ENCODE measurements around the gene SAG.

Gene SAG

DNA sequence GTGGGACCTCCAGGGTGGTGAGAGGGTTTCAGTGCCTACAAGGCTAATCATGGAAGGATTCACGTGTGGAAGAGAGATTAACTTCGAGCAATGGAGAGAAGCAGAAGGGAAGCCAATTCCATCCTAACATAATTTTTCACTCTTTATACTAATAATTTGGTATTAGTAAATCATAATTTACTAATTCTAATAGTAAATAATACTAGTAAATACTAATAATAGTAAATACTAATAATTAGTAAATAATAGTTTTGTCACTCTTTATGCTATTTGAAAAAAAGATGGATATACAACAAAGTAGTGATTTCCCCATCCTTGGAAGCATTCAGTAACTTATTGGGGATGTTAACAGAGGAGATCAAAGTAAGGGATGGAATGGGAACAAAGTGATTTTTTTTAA, 6.4 kb upstream of the SAG start:
- TF ChIP-seq, protein P1, sequence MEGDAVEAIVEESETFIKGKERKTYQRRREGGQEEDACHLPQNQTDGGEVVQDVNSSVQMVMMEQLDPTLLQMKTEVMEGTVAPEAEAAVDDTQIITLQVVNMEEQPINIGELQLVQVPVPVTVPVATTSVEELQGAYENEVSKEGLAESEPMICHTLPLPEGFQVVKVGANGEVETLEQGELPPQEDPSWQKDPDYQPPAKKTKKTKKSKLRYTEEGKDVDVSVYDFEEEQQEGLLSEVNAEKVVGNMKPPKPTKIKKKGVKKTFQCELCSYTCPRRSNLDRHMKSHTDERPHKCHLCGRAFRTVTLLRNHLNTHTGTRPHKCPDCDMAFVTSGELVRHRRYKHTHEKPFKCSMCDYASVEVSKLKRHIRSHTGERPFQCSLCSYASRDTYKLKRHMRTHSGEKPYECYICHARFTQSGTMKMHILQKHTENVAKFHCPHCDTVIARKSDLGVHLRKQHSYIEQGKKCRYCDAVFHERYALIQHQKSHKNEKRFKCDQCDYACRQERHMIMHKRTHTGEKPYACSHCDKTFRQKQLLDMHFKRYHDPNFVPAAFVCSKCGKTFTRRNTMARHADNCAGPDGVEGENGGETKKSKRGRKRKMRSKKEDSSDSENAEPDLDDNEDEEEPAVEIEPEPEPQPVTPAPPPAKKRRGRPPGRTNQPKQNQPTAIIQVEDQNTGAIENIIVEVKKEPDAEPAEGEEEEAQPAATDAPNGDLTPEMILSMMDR (IDR thresholded peaks at IDR 0.05; ENCODE audit: borderline replicate concordance, insufficient read depth, low read depth, low read length), result no peak
- no peak overlapping the region for H3K4me3 ChIP-seq (ENCODE audit: low read depth, low read length)

DNA sequence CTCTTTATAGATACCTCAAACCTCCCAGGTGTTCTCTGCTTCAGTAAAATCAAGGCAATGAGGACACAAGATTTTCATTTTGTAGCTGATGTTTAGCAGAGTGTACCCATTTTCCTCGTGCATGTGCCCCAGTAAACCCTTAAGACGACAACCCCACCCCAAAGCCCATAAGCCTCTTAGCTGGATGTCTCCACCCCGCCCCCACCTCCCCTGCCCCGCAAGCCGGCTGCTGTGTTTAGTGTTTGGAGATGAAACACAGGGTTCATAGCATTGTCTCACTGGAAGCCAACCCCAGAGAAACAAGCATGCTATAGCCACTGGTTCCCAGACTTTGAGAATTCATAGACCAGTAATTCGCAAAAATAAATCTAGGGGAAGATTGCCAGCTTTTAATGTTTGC, 5.8 kb upstream of the SAG start:
- H3K4me3 ChIP-seq (ENCODE audit: low read depth, low read length), result no peak overlapping the region
- TF ChIP-seq, protein P1 (IDR thresholded peaks at IDR 0.05; ENCODE audit: borderline replicate concordance, insufficient read depth, low read depth, low read length), result no peak

DNA sequence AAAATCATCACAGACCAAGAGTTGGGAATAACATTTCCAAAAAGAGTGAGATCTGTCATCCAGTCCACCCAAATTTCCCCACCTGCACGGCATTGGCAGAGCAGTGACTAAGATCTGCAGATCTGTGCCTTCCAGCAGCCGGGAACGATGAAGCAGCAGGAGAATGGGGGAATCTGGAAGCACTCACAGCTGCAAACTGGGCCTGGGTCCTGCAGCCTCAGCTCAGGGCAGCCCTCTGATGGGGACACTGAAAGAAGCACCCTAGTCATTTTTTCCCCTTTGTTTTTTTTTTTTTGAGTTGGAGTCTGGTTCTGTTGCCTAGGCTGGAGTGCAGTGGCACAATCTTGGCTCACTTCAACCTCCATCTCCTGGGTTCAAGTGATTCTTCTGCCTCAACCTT, 4.4 kb upstream of the SAG start:
- TF ChIP-seq, protein P1 (IDR thresholded peaks at IDR 0.05; ENCODE audit: borderline replicate concordance, insufficient read depth, low read depth, low read length), result no peak
- no peak overlapping the region for H3K4me3 ChIP-seq (ENCODE audit: low read depth, low read length)

DNA sequence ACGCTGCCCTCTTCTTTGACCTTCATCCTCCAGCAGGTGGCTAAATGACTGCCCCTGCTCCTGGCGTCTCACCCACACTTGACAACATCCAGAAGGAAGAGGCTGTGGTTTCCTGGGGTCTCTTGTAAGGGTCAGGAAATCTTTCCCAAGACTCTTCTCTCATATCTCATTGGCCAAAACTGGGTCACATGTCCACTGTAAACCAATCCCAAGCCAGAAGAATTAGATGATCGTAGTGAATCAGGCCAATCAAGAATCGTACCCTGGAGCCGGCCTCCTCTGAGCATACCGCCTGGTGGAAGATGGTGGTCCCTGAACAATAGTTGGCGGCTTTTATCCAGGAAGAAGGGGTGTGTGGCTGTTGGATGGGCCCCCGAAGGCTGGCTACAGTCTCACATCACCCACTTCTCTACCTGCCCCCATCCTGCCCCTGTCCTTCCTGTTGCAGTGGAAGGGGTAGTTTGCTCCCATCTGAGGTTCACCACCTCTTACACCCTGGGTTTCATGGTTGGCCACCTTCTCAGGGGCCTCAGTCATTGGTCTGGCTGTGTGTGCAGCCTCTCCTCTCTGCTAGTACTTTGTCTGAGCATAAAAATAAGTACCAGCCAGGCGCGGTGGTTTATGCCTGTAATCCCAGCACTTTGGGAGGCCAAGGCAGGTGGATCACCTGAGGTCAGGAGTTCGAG, 3.8 kb downstream of the SAG start:
- no peak overlapping the region for H3K4me3 ChIP-seq (ENCODE audit: low read depth, low read length)

DNA sequence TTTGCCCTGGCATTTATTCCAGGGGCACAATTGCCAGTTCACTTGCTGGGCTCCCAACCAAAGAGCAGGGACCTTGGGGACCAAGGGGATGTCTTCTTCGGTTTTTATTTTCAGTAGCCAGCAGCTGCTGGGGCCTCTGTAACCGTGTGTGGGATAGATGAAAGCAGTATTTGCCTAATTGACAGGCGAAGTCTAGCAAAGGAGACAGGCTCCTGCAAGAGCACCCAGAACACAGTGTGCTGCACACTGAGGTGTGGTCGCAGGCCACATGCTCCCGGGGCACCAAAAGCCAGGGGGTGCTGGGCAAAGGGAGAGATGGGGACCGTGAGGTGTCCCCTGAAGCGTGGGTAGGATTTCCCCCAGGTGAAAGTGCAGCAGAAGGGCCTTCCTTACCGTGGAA, 5.3 kb downstream of the SAG start:
- TF ChIP-seq, protein P1 (IDR thresholded peaks at IDR 0.05; ENCODE audit: borderline replicate concordance, insufficient read depth, low read depth, low read length), result no peak
- H3K4me3 ChIP-seq (ENCODE audit: low read depth, low read length), result no peak overlapping the region

More for the DNA sequence above, 3.8 kb downstream of the SAG start:
- TF ChIP-seq, protein P1 (IDR thresholded peaks at IDR 0.05; ENCODE audit: borderline replicate concordance, insufficient read depth, low read depth, low read length), result no peak

DNA sequence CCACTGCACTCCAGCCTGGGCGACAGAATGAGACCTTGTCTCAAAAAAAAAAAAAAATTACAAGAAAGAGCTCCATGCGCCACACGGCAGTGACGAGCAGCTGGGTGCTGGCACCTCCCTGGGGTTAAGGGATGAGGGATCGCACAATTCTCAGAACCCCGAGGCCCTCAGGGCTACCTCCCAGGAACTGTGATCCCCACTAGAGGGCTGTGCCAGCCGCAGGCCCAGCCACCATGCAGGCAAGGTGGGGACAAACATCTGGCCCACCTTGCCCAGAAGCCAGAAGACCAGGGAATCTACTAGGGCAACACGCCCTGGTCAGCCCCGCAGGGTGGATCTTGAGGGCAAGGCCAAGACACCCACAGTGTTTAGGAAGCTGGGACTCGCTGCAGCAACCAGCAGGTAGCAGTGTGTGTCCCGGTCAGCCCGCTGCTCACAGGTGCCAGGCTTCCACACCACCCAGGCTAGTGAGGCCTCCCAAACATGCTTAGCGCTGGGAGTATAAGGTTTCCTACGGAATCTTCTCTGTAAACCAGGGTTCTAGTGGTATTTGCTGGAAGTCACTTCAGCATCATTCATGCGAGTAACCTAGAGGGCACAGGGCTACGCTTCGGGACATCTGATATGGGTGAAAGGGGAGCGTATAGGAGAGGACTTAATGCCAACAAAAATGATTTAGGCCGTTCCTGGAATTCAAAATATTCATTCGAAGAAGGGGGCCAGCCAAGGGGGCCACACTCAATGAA, 6.7 kb downstream of the SAG start:
- H3K4me3 ChIP-seq (ENCODE audit: low read depth, low read length), result no peak overlapping the region
- TF ChIP-seq, protein P1 (IDR thresholded peaks at IDR 0.05; ENCODE audit: borderline replicate concordance, insufficient read depth, low read depth, low read length), result no peak
